OCI-LY7 (cell line): ENCODE results near the gene TGFBI. TPM values are rescaled to one million over a fixed set of nuclear protein-coding genes. Genes with fewer than 3 reads are reported as not detected.

Experiments used
- BruUV-seq: library from RNA; stranded (reverse); fragments of 400-500 nt; replicated peaks from 2 replicates; lab custom pipeline; 2021; lab: Mats Ljungman, UMichigan
- CTCF ChIA-PET: fragments of 300-600 bp; sonication (Branson Sonifier 250); formaldehyde crosslinking; loops from one replicate; lab custom pipeline; 2022; ENCODE audit warnings: antibody characterized with exemption; ENCODE audit not compliant: unreplicated experiment; lab: Charles Lee
- POLR2A ChIA-PET: fragments of 300-600 bp; sonication (Branson Sonifier 250); formaldehyde crosslinking; loops from one replicate; lab custom pipeline; 2022; ENCODE audit warnings: antibody characterized with exemption; lab: Charles Lee
- DNase-seq: peaks from one replicate; pipeline ENCODE4 v3.0.0-alpha.2; 2015; ENCODE audit warnings: low spot score
- H2AFZ ChIP-seq: fragments of 200-600 bp; sonication (generic), shearing (Covaris generic); 2 replicates; pipeline ENCODE4 v1.6.1; 2014; ENCODE audit warnings: mild to moderate bottlenecking, antibody characterized with exemption, low read length, moderate library complexity
- H3K27ac ChIP-seq: fragments of 200-600 bp; sonication (generic); 2 replicates; pipeline ENCODE4 v1.5.1; 2014; ENCODE audit warnings: mixed run types, low read depth, mild to moderate bottlenecking, moderate library complexity, low read length, inconsistent platforms; ENCODE audit not compliant: poor library complexity, severe bottlenecking
- H3K36me3 ChIP-seq: fragments of 200-600 bp; sonication (generic); 2 replicates; pipeline ENCODE4 v1.6.1; 2014; ENCODE audit warnings: mild to moderate bottlenecking, antibody characterized with exemption, low read length, moderate library complexity, mixed read lengths; ENCODE audit not compliant: insufficient read depth
- H3K4me1 ChIP-seq: fragments of 200-600 bp; sonication (generic); 2 replicates; pipeline ENCODE4 v1.5.1; 2014; ENCODE audit warnings: mild to moderate bottlenecking, low read length; ENCODE audit not compliant: insufficient read depth, poor library complexity, severe bottlenecking
- H3K4me2 ChIP-seq: fragments of 200-600 bp; sonication (generic); 2 replicates; pipeline ENCODE4 v1.6.1; 2014; ENCODE audit warnings: mild to moderate bottlenecking, low read length
- H3K4me3 ChIP-seq: fragments of 200-600 bp; sonication (generic); 2 replicates; pipeline ENCODE4 v1.5.1; 2014; ENCODE audit warnings: mild to moderate bottlenecking, low read depth, low read length; ENCODE audit not compliant: poor library complexity, severe bottlenecking
- H3K79me2 ChIP-seq: fragments of 200-600 bp; sonication (generic); 2 replicates; pipeline ENCODE4 v1.6.1; 2016; ENCODE audit warnings: low read depth, mild to moderate bottlenecking, low read length, moderate library complexity, mixed read lengths; ENCODE audit not compliant: insufficient read depth
- H3K9me2 ChIP-seq: fragments of 200-600 bp; sonication (generic); 2 replicates; pipeline ENCODE4 v1.6.1; 2016; ENCODE audit warnings: mild to moderate bottlenecking, low read length, mixed read lengths; ENCODE audit not compliant: insufficient read depth
- H3K9me3 ChIP-seq: fragments of 200-600 bp; sonication (generic); 2 replicates; pipeline ENCODE4 v1.6.1; 2014; ENCODE audit warnings: mild to moderate bottlenecking, mixed run types, low read length, mixed read lengths
- H4K20me1 ChIP-seq: fragments of 200-600 bp; sonication (generic); 2 replicates; pipeline ENCODE4 v1.6.1; 2014; ENCODE audit warnings: mild to moderate bottlenecking, antibody characterized with exemption, low read length, moderate library complexity, mixed read lengths; ENCODE audit not compliant: insufficient read depth
- EZH2phosphoT487 ChIP-seq: fragments of 200-600 bp; sonication (generic); IDR thresholded peaks from 2 replicates; pipeline ENCODE4 v1.6.1; 2018; ENCODE audit warnings: low read depth, borderline replicate concordance, mild to moderate bottlenecking, mixed run types, antibody characterized with exemption, low read length, moderate library complexity, mixed read lengths
- intact Hi-C: fragments of 100-400 bp; cut with micrococcal nuclease; formaldehyde crosslinking; loops from one replicate; pipeline ENCODE4 v1.10.0; 2022; ENCODE audit not compliant: unreplicated experiment
- total RNA-seq, 2 experiments: library from RNA; depleted of rRNA in 1 of 2; stranded (reverse); fragments of >200 nt in 1 of 2; shearing (Covaris generic) in 1 of 2; gene quantifications; 2 replicates each; pipeline ENCODE4 v1.2.3, GENCODE V29; 2014 to 2022
- TF ChIP-seq, protein P1 (sequence below): fragments of 200-600 bp; sonication (generic); conservative IDR thresholded peaks from 2 replicates; pipeline ENCODE4 v1.5.1; 2014; ENCODE audit warnings: mild to moderate bottlenecking, antibody characterized with exemption, low read length, moderate library complexity, mixed read lengths

TGFBI gene
- total RNA-seq, 2 experiments from 2014 or later = not detected

DNA sequence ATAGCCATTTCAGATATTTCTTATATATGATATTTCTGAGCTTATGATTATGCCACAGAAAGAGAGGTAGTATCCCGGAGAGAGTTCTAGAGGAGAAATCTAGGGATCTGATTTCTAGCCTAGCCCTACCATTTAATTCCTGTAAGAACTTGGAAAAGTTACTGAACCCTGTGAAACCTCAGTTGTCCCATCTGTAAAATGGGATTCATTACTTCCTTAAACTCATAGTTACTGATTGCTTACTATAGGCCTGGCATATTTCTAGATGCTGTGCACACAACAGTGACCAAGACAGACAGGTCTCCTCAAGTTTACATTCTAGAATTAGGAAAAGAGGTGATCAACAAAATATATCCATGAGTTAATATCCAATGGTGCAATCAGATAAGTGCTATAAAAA is 73.1 kb downstream of the TGFBI start:
- Histone ChIP-seq H3K4me2 (no peak overlapping the region), H3K4me3 (no peak overlapping the region), H4K20me1 (no peaks in the 10 kb centered on the region), H3K9me2 (no peaks in the 10 kb centered on the region), H2AFZ (no peak overlapping the region), H3K9me3 (no peaks in the 10 kb centered on the region), H3K27ac (no peak overlapping the region), H3K79me2 (no peaks in the 10 kb centered on the region), H3K4me1 (peaks cover 10% of the 10 kb centered on the region), H3K36me3 (no peaks in the 10 kb centered on the region)
- CTCF ChIA-PET = no interaction called here
- POLR2A ChIA-PET = interaction anchor here (0.6 to 1.3 kb wide), 3 partner anchors 13 to 201 kb away, joined by 3 to 7 read pairs (median 4); partner anchors contain the start of gene SMAD5
- no TSS peak for BruUV-seq
- intact Hi-C loops = no loop called here
- TF ChIP-seq, protein P1, sequence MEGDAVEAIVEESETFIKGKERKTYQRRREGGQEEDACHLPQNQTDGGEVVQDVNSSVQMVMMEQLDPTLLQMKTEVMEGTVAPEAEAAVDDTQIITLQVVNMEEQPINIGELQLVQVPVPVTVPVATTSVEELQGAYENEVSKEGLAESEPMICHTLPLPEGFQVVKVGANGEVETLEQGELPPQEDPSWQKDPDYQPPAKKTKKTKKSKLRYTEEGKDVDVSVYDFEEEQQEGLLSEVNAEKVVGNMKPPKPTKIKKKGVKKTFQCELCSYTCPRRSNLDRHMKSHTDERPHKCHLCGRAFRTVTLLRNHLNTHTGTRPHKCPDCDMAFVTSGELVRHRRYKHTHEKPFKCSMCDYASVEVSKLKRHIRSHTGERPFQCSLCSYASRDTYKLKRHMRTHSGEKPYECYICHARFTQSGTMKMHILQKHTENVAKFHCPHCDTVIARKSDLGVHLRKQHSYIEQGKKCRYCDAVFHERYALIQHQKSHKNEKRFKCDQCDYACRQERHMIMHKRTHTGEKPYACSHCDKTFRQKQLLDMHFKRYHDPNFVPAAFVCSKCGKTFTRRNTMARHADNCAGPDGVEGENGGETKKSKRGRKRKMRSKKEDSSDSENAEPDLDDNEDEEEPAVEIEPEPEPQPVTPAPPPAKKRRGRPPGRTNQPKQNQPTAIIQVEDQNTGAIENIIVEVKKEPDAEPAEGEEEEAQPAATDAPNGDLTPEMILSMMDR = no peak
- TF ChIP-seq EZH2phosphoT487 = no peak
- no peak for DNase-seq

DNA sequence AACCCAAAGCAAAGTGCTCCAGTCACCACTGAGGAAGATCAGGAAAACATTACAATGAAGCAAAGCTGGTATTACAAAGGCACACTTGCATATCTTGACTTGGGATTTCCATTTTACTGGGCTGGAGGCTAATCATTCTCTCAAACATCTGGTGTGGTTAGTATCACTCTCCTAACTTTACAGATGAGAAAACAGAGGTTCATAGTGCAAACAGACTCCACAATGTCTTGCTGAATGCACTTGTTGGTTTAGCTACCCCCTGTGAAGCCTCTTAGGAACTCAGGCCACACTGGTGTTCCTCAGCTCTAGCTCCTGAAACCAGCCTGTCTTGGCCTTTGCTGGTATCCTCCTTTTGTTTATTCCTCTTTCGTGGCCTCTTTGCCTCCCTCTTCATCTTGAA is 74.3 kb downstream of the TGFBI start:
- no peak for DNase-seq
- Histone ChIP-seq H3K9me3 (no peaks in the 10 kb centered on the region), H3K9me2 (no peaks in the 10 kb centered on the region), H3K27ac (no peak overlapping the region), H3K4me2 (no peak overlapping the region), H4K20me1 (no peaks in the 10 kb centered on the region), H2AFZ (no peak overlapping the region), H3K36me3 (no peaks in the 10 kb centered on the region), H3K4me3 (no peak overlapping the region), H3K79me2 (no peaks in the 10 kb centered on the region), H3K4me1 (peaks cover 10% of the 10 kb centered on the region)
- POLR2A ChIA-PET = interaction anchor here (0.7 kb wide), 1 partner anchor 100 kb away, joined by 3 read pairs; no protein-coding TSS in a partner anchor
- CTCF ChIA-PET = interaction anchor here (1.6 kb wide), 1 partner anchor 23 kb away, joined by 4 read pairs; no protein-coding TSS in a partner anchor
- no TSS peak for BruUV-seq
- TF ChIP-seq, protein P1 = no peak
- no peak for TF ChIP-seq EZH2phosphoT487
- intact Hi-C loops = no loop called here

DNA sequence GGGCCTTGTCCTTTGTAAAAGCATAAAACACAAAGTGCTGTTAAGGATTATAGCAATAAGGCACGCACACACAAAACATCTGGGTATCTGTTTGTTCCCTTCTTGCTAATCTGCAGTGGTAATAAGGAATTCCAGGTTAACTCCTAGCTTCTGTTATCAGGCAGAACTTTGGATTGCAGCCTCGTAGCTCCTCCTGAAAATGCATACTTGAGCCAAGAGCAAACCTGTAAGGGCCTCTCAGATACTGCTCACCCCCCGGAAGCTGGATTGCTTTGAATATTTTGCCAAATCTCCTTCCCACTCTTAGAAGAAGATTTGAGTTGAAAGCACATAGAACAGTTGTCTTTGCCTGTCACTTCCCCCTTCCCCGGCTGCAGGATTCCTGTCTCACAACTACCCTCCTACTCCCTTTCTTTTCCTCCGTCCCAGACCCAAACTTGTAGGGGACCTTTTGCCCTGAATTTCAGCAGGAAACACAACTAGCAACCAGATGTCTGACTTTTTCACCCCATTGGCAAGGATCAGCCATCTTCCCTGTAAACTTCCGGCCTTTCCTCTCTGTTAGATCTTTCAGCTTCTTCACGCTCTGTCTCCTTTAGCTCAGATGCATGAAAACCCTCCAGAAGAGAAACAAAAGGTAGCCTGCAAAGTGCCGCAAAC is 75.6 kb downstream of the TGFBI start:
- Histone ChIP-seq H3K4me1 (peaks cover 10% of the 10 kb centered on the region), H3K36me3 (no peaks in the 10 kb centered on the region), H3K9me3 (no peaks in the 10 kb centered on the region), H3K4me2 (peak overlapping the region; percentile 28), H3K27ac (no peak overlapping the region), H4K20me1 (no peaks in the 10 kb centered on the region), H2AFZ (peak overlapping the region; percentile 94), H3K4me3 (no peak overlapping the region), H3K79me2 (no peaks in the 10 kb centered on the region), H3K9me2 (no peaks in the 10 kb centered on the region)
- CTCF ChIA-PET = interaction anchor here (1.6 kb wide), 1 partner anchor 21 kb away, joined by 4 read pairs; no protein-coding TSS in a partner anchor
- no TSS peak for BruUV-seq
- no peak for TF ChIP-seq EZH2phosphoT487
- TF ChIP-seq, protein P1 = no peak
- POLR2A ChIA-PET = interaction anchor here (0.5 to 1.5 kb wide), 7 partner anchors 9 to 920 kb away, joined by 3 to 5 read pairs (median 3); partner anchors contain the start of gene SMAD5
- DNase-seq = peak; percentile 30
- intact Hi-C loops = no loop called here
